Right hindlimb (tissue), 1 donor: ENCODE results near the gene PTPRE.

ENCODE experiments used
- DNase-seq: peaks from one replicate; pipeline ENCODE4 v3.0.0-alpha.2; 2018

Gene PTPRE

DNA sequence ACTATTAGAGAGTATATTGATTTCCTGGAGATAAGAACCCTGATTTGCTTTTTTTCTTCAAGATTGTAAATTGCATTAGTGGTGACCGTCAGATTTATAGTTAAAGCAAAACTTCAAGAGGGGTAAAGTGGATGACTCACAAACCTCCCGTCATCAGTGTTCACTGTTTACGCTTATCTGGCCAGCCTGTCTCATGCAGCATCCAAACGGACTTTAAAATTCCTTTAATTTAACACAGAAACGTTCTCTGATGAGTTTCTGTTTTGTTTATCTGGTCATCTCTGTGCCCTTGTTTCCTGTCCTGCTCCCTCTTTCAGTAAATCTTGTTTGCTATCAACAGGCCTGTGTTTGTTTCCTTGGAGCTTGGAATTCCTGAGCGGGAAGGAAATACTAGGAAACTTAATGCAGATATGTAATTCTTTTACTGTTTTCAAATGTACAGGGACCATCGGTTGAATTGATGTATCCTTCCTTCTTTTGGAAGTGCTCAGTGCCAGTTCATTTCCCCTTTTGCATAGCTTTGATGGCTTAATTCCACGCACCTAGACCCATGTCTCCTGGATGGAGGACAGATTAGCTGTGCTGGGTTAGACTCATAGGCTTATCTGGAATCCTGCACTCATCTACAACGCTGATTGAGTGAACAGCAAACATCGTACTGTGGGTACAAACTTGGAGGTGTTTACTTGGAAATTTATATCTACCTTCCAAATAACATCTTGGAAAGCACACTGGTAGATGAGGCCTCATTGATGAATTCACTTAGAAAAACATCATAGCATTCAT, 21.3 kb downstream of the PTPRE start:
- DNase-seq, result no peak

DNA sequence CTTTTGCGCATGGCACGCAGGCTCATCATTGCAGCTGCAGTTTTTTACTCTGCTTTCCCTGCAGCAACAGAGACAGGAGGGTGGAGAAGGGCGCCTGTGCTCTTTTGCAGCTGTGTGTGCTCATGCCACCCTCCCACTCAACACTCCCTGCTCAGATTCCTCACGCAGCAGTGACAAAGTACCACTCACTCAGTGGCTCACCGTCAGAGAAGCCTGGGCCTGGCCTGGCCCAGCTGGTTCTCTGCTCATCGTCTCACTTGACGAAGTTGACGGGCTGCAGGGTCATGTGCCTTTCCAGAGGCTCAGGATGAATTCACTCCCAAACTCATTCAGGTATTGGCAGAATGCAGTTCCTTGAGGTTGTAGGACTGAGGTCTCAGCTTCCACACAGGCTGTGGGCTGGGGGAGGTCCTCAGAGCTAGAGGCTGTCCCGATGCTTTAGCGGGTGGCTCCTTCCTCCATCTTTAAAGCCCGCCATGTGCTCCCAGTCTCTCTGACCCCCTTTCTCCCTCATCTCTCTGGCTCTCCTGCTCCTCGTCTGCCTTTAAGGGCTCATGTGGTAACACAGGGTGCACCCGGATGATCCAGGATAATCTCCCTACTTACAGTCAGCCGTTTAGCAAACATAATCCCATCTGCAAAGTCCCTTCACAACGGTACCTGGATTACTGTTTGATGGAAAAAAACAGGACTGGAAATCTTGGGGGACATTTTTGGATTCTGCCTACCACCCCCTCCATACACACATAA, 25.8 kb downstream of the PTPRE start:
- DNase-seq, result no peak

- no peak for DNase-seq
Measured at GRCh38 chr10:127933271-127933670, 26.4 kb downstream of the PTPRE start.

DNA sequence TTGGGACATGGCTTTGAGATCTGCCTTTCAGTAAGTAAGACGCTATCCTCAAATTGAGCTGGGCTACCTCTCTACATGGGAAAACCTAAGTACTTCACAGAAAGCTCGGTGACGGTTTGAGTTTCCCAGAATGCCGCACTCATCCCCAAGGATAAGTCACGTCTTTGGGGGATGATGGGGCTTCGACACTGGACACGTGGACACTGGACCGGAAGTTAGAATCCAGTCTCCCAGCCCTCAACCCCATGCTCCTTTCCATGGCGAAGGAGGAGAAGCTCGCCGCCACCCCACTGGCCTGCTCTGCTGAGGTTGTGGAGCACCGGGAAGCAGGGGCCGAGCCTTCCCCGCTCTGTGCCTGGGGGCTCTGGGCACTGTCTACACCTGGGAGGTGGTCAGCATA, 27.5 kb downstream of the PTPRE start:
- no peak for DNase-seq

DNA sequence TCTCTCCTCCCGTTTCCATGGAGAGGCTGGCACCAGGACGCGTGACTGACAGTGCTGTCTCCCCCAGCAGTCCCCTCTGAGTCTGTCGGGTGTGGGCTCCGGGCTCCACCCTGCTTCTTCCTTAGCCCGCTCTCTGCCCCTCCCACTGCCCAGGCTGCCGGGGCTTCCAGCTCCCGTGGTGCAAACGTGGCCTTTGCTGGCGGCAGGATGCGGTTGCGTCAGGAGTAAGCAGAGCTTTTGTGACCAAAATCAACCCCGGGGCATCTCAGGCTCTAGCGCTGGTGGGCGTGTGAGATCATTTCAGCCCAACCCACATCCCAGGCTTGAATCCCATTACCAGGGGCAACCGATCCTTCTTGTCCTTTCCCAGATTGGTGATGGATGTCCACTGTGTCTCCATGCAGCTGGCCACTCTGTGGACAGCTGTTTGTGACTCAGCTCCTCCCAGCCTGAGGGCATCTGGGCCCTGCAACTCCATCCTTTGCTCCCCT, 28.2 kb downstream of the PTPRE start:
- no peak for DNase-seq

GRCh38 chr10:127937069-127937468, 30.2 kb downstream of the PTPRE start:
- no peak for DNase-seq

GRCh38 chr10:127937915-127938463, 31.1 kb downstream of the PTPRE start:
- DNase-seq, result no peak

DNA sequence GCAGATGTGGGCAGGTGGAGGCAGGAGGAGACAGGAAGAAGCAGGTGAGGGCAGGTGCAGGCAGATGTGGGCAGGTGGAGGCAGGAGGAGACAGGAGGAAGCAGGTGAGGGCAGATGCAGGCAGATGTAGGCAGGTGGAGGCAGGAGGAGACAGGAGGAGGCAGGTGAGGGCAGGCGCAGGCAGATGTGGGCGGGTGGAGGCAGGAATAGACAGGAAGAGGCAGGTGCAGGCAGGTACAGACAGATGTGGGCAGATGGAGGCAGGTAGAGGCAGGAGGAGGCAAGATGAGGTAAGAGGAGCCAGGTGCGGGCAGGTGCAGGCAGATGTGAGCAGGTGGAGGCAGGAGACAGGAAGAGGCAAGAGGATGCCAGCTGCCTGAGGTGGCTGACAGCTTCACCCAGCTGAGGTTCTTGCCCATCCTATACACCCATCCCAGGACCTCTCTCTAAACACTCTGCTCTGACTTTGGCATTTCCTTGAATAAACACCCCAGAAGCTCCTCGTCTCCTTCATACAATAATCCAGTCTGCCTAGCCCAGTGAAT, 33.0 kb downstream of the PTPRE start:
- DNase-seq, result no peak

- no peak for DNase-seq
Measured at GRCh38 chr10:127940866-127941640, 34.1 kb downstream of the PTPRE start.

DNA sequence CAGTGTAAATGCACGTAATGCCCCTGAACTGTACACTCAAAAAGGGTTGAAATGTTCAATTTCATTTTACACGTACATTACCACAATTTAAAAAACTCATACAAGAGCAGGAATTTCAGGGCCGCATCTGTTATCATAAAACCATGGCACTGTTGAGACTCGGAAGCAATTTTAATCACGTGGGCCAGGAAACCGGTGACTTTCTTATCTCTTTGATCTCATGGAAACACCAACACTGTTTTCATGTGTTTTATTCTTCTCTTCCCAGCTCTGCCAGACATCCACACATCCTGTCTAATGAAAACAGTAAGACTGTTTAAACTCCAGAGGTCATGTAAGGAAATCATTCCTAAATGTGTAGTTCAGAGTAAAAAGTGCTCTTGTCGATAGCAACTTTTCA, 35.9 kb downstream of the PTPRE start:
- no peak for DNase-seq

- DNase-seq, result no peak
Measured at GRCh38 chr10:127943336-127943910, 36.5 kb downstream of the PTPRE start.

- DNase-seq, result no peak
Measured at GRCh38 chr10:127944256-127944655, 37.4 kb downstream of the PTPRE start.

- DNase-seq, result no peak
Measured at GRCh38 chr10:127945341-127945758, 38.4 kb downstream of the PTPRE start.

DNA sequence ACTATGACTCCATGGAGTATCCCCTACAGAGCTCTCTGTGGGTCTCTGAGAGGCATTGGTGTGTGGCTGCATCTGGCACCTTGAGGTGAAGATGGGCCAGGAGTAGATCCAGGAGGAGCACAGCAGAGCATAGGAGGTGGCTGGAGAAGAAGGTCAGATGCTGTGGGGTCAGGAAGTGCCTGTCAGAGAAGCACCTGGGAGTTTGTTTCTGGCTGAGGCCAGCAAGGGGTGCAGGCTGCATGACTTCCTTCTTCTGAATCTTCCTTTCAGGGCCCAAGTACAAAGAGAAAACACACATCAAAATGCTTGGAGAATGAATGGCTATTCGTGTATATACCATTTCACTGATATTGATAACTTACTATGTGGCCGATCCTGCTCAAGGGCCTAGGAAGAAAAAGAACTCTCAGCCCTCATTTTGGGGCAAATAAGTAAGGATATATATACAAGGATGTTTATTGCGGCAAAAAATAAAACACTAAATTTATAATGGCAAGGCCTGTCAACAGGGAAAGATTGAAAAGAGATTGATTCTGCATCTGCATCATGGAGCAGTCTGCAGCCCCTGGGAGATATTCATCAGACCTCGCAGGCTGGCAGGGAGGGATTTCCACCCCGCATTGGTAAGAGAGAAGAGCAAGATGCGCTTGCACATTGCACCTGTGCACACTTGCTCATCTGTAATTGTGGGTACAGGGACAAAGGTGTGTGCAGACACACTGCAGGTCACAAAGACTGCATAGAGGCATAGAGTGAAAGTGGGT, 39.2 kb downstream of the PTPRE start:
- DNase-seq, result no peak

DNA sequence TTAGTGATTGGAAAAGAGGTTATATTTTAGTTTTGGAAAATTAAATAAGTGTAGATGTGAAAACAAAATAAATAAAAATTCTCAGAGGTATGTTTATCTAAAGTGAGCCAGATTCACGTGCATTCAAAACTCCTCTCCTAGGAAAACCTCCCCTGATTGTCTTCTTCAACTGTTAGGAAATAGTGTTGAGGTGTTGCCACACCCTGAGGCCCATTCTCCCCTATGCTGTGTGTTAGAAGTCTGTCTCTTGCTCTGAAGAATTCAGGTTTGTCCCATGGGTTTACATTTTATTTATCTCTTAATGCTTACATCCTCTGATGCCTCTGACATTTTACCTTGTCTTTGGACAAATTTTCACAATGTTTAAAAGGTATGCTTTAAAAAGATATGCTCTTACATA, 40.3 kb downstream of the PTPRE start:
- DNase-seq, result no peak

DNA sequence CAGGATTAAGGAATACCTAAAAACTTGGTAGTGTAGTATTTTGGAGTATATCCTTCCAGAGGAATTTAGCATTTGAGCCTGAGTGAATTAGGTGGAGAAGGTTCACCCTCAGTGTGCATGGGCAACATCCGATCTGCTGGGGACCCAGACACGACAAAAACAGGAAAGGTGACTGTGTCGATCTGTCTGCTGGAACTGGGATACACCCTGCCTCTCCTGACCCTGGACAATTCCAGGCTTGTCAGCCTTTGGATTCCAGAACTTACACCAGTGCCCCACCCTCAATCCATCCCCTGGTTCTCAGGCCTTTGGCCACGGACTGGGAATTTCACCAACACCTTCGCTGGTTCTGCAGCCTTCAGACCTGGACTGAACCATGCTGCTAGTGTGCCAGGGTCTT, 41.9 kb downstream of the PTPRE start:
- DNase-seq, result no peak

- DNase-seq, result no peak
Measured at GRCh38 chr10:127949831-127950230, 42.9 kb downstream of the PTPRE start.

DNA sequence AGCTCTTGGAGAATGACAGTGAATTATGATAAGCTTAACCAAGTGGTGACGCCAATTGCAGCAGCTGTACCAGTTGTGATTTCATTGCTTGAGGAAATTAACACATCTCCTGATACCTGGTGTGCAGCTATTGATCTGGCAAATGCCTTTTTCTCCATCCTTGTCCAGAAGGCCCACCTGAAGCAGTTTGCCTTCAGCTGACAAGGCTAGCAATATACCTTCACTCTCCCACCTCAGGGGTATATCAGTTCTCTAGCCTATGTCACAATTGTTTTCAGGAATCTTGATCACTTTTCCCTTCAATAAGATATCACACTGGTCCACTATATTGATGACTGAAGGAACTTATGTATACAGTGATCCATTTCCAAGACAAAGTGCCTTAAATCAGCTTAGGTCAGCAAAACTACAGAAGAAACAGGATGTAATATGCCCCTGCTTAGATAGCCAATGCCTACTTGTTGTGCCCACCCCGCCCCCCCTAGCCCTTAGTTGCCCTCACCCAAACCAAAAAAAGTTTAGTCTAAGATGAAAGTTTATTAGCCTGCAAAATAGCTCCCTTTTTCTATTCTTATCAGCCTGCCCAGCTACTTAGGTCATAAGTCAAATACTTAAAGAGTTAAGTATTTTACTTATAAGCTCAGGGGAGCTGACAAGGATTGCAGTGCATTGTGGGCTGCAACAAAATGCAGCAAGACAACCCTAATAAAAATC, 45.1 kb downstream of the PTPRE start:
- no peak for DNase-seq

DNA sequence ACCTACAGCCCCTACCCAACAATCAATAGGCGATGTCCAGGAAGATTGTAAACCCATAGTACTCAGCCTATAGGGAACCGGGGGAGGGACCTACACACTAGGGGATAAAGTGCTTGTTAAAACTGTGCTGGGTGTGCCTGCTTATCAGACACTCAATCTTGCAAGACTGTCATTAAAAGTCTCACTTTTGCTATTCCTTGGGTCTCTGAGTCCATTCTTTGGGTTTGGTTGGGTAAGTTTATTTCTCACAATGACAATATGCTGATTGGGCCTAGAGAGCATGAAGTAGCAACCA, 45.6 kb downstream of the PTPRE start:
- no peak for DNase-seq

DNA sequence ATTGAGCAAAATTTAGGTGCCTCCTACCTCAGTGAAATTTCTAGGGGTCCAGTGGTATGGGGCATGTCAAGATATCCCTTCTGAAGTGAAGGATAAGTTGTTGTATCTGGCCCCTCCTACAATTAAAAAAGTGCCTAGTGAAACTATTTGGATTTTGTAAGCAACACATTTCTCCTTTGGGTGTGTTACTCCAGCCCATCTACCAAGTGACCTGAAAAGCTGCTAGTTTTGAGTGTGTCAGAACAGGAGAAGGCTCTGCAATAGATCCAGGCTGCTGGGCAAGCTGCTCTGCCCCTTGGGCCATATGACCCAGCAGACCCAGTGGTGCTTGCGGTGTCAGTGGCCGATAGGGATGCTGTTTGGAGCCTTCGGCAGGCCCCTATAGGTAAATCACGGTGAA, 46.0 kb downstream of the PTPRE start:
- DNase-seq, result no peak

DNA sequence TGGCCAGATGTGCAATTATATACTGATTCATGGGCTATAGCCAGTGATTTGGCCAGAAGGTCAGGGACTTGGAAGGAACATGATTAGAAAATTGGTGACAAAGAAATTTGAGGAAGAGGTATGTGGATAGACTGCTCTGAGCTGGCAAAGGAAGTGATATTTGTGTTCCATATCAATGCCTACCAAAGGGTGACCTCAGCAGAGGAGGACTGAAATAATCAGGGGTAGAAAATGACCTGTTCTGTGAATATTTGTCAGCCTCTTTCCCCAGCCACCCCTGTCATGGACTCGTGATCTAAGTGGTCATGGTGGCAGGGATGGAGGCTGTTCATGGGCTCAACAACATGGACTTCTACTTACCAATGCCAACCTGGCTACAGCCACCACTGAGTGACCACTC, 47.0 kb downstream of the PTPRE start:
- no peak for DNase-seq
